Measurements from ENCODE around the gene ELF5.

DNA sequence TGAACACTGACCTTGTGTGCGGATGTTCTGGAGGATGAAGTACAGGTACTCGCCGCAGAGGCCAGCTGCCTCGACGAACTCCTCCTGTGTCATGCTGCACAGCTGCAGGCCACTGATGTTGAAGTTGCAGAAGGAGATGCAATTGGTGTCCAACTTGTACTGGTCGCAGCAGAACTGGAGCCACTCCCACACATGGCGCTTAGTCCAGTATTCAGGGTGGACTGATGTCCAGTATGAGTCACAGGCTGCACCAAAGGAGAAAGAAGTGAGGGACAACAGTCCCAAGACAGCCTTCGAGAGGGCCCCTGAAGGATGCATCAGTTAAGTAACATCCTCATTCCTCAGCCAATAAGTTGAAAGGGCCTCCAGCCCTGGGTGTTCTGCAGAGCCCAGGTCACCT, 20.1 kb downstream of the ELF5 start:
- TF ChIP-seq, protein P1, sequence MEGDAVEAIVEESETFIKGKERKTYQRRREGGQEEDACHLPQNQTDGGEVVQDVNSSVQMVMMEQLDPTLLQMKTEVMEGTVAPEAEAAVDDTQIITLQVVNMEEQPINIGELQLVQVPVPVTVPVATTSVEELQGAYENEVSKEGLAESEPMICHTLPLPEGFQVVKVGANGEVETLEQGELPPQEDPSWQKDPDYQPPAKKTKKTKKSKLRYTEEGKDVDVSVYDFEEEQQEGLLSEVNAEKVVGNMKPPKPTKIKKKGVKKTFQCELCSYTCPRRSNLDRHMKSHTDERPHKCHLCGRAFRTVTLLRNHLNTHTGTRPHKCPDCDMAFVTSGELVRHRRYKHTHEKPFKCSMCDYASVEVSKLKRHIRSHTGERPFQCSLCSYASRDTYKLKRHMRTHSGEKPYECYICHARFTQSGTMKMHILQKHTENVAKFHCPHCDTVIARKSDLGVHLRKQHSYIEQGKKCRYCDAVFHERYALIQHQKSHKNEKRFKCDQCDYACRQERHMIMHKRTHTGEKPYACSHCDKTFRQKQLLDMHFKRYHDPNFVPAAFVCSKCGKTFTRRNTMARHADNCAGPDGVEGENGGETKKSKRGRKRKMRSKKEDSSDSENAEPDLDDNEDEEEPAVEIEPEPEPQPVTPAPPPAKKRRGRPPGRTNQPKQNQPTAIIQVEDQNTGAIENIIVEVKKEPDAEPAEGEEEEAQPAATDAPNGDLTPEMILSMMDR (IDR thresholded peaks at IDR 0.05 in 2 of 3, conservative IDR thresholded peaks at IDR 0.05 in 1 of 3; ENCODE audit: control insufficient read depth in 2 of 3, extremely low read depth in 1 of 3, insufficient read depth in 1 of 3, low read depth in 3 of 3, low read length in 3 of 3): no peak
- TF ChIP-seq CBX5 (IDR thresholded peaks at IDR 0.05; ENCODE audit: low read depth) (no peak), CHD1 (IDR thresholded peaks at IDR 0.05; ENCODE audit: low read depth, low read length) (no peak), ASH2L (IDR thresholded peaks at IDR 0.05; ENCODE audit: borderline replicate concordance, low read depth) (no peak), BRCA1 (IDR thresholded peaks at IDR 0.05; ENCODE audit: low read depth, low read length) (no peak), CBFB (IDR thresholded peaks at IDR 0.05; ENCODE audit: low read depth) (no peak), RUNX3 (IDR thresholded peaks at IDR 0.05; ENCODE audit: low read length) (no peak)
